ENCODE data around the gene ADAP1.

Gene ADAP1

DNA sequence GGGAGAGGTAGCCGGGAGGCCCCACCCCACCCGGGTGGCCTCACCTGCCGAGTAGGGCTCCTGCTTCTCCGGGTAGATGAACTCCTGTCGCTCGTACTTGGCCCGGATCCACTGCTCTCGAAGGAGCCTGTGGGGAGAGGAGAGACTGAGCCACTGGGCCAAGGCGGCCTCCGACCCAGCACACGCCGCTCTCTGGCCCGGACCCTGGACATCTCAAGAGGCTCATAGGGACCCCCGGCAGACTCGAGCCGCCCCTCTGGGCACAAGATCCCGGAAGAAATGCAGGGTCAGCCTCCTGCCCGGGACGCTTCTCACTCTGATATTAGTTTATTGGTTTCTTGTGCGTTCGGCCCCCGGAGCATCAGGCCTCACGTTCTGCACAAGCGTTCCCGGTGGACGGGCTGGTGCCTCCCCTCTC, 34.5 kb downstream of the ADAP1 start:
- DNase-seq = no peak

DNA sequence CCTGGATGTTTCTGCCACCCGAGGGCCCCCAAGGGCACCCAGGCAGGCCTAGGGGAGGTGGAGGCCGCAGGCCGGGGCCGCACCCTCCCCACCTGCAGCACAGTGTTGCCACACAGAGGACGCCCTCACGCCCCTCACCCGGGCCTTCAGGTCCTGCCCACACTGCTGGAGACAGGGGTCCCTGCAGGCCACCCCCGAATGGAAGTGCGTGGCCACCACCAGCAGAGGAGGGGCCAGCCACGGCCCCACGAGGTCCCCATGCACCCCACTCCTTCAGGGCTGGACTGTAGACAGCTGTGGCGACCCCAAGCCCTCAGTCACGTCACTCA, 35.4 kb downstream of the ADAP1 start:
- no peak for DNase-seq

DNA sequence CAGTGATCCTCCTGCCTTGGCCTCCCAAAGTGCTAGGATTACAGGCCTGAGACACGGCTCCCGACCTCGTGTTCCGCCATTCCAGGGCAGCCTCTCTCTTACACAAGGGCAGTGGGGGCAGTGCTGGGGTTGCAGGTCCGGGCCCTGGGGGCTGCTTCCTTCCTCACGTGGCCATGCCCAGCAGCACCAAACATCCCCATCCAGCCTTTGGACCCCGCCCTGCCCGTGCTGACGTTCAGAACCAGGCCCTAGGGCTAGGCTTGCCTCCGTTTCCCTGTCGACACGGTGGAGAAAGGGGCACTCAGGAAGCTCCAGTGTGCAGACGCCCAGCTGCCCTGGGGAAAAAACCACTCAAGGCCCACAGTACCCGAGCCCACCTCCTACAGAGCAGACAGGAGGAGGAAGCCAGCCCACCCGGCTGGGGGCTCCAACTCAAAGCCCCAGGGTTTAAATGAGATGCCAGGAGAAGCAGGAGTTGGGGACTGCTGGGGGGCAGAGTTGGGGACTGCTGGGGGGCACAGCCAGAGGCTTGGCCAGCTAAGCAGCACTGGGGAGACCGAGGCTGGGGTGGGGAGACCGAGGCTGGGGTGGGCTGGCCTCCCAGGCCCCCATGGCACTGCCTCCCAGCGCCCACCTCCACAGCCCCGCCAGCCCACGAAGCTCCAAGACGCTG, 35.9 kb downstream of the ADAP1 start:
- DNase-seq = no peak

DNA sequence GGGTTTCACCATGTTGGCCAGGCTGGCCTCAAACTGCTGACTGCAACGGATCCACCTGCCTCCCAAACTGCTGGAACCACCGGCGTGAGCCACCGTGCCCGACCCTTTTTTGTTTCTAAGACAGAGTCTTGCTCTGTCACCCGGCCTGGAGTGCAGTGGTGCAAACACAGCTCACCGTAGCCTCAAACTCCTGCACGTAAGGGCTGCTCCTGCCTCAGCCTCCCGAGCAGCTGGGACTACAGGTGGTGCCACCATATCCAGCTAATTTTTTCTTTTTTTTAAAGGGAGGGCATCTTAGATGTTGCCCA, 36.4 kb downstream of the ADAP1 start:
- no peak for DNase-seq

DNA sequence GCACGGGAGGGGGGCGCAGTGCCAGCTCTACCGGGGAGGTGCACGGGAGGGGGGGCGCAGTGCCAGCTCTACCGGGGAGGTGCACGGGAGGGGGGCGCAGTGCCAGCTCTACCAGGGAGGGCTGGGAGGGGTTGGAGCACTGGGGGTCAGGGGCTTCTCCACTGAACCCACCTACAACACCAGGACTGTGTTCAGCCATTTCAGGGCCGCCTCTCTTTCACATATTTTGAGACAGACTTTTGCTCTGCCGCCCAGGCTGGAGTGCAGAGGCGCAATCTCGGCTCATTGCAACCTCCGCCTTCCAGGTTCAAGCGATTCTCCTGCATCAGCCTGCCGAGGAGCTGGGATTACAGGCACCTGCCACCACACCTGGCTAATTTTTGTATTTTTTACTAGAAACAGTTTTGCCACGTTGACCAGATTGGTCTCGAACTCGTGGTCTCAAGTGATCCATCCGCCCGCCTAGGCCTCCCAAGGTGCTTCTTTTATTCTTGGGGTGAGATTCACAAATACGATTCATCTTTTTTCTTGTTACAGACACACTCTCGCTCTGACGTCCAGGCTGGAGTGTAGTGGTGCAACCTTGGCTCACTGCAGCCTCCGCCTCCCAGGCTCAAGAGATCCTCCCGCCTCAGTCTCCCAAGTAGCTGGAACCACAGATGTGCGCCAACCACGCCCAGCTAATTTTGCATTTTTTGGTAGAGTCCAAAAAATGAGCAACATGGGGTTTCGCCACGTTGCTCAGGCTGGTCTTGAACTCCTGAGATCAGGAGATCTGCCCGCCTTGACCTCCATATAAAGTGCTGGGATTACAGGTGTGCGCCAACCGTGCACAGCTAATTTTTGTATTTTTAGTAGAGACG, 37.0 kb downstream of the ADAP1 start:
- no peak for DNase-seq

DNA sequence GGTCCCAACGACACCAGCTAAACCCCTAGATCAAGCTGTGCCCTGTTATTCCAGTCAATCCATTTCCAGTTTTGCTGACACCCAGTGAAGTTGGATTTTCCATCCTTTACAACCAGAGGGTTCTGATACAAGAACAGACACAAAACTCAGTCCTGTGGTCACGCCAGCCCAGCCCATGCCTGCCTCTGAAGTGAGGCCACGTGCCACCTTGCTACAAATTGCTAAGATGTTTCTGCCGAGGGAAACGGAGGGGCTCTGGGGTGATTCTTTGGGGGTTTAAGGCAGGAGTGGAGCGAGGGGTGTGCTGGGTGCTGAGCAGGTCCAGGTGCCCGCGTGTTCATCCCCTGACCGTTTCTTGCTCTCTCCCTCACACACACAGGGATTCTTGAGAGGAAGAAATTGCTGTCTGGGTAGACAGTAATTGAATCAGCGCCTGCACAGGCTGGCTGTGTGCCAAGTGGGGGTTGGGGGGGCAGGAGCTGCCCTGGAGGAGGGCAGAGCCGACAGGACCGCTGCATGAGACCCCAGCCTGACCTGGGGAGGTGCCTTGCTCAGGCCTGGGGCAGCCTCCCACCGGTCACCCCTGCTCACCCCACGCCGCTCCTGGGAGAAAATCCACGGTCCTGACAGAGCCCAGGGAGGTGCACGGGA, 38.1 kb downstream of the ADAP1 start:
- no peak for DNase-seq

DNA sequence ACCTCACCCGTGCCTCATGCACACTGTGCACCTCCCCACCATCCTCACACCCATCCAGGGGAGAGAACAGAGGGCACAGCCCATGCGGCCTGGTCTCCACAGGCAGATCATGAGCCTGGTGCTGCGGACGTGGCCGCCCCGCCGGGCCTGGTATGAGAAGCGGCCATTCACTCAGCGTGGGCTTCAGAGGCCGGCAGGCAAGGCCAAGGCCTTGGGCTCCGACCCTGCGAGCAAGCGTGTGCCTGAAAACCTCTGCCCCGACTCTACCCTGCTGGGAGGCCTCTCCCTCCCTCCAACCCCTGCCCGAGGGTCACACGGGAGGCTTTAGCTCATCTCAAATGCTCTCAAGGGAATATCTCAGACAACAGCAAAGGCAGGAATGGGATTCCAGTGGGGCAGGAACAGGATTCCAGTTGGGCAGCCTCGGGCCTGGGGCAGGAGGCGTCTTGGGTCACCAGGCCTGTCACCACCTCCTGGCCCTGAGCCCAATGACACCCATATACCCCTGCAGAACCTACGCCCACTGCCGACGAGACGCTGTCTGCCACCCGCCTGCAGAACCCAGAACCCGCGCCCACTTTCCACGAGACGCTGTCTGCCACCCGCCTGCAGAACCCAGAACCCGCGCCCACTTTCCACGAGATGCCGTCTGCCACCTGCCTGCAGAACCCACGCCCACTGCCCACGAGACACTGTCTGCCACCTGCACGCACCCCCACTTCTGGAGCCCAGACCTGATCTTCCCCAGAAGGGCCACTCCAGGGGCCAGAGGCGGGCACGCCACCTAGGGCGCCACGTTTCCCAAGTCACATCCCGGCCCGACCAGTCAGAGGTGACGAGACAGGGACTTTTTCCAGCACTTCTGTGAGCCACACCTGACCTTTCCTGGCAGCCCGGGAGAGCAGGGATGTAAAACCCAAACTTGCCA, 38.9 kb downstream of the ADAP1 start:
- DNase-seq = no peak

DNA sequence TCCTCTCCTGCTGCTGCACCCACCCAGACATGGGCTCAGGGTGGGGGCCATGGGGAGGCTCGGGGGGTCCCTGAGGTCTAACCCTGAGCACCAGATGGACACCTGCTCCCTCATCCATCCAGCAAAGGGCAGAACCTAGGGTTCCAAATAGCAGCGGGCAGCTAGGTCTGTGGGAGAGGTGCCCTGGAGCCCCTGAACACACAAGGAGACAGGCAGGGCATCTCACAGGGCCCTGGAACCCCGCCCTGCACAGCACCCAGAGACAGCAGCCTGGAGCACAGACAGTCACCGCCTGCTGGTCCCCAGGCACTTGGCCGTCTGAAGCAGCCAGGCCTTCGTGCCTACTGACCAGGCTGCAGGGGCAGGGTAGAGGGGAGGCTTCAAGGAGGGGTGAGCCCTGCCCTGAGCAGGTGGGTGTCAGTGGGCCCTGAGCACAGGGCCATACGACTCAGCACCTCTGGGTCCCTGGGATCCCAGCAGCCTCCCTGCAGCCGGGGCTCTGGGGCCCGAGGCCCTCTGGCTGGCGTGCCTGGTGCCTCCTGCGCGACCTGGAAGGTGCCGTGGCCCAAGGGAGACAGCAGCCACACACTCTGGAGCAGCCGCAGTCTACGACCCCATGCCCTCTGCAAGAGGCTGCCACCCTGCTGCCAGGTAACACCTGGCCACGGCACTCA, 39.8 kb downstream of the ADAP1 start:
- no peak for DNase-seq

DNA sequence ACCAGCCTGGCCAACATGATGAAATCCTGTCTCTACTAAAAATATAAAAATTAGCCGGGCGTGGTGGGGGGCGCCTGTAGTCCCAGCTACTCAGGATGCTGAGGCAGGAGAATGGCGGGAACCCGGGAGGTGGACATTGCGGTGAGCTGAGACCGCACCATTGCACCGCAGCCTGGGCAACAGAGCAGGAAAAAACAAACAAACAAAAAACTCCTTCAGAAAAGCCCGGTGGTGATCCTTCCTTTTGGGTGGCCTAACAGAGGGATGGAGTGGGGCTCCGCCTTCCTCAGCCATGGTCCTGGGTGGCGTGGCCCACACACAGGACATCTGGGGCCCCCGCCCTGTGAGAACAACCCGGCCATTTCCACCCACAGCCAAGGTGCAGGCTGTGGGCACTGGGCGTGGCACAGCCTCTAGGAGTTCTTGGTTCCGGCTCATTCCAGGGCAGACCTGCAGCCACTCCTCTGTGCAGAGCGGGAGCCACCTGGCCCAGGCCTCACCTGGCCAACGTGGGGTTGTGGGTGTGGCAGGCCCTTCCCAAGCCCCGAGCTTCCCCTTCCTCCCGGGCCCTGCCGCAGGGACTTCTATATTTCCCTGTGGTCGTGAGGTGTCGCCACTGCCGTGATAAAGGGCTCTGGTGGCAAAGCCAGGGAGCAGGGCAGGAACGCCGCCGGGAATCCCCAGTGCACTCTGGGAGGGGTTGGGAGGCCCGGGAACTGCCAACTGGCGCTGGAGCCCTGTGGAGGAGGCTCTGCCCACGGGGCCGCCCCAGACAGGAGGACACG, 40.6 kb downstream of the ADAP1 start:
- DNase-seq = no peak

DNA sequence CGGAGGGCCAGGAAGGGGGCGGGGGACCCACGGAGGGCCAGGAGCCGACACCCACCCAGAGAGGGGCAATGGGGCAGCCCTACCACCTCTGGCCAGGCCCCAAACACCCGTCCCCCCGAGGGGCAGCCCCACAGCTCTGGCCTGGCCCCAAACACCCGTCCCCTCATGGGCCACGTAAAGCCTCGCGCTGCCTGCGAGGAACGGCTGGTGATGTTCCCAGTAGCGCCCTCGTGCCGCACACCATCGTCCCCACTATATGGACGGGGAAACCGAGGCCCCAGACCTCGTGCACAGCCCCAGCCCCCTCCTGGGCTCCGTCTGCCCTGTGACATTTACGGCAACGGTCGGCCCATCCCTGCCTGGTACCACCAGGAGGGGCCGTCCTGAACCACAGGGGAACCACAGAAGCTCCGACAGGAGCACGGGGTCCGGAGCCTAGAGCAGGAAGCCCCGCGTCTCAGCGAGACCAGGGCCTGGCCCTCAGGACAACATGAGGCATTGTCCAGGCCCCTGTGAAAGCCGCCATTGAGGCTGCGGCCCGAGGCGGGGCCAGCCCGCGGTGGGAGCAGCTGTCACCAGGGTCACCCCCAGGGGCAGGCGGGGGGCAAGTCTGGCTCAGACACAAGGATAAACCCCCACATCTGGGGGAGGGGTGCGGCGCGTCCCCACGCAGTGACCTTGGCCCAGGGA, 42.5 kb downstream of the ADAP1 start:
- no peak for DNase-seq

DNA sequence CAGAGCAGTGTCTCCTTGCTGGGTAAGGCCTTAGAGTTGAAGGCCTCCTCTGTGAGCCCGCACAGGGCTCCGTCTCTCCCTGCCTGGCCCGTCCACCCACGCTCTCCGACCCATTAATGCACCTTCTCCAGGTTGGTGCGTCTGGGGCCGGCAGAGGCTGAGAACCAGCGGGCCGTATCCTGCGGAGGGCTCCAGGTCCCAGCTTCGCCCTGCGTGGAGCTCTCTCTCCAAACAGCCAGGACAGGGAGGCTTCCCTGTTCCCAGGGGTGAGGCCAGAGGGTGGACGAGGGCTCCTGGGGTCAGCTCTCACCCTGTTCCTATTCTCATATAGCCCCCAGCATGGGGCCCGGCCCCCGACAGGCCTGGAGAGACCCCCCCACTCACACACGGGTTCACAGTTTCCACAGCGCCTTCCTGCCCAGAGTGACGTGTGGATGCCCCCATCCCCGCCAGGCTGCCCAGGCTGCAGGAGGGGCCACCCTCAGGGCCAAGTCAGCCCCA, 43.5 kb downstream of the ADAP1 start:
- DNase-seq = no peak

DNA sequence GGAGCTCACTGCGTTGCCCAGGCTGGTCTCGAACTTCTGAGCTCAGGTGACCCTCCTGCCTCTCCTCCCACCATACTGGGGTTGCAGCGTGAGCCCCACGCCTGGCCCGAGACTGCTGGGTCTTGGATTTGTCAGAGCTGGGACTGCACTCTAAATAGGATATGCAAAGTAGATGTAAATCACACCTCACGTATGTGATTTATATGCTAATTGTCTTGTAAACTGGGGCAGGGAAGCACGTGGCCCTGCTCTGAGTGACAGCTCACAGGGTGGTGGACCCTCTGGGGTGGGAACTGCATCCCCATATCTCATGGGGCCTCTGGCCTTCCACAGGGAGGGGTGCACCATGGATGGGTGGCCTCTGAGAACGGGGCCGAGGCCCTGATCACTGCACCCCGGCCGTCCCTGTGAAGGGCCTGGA, 44.0 kb downstream of the ADAP1 start:
- no peak for DNase-seq

DNA sequence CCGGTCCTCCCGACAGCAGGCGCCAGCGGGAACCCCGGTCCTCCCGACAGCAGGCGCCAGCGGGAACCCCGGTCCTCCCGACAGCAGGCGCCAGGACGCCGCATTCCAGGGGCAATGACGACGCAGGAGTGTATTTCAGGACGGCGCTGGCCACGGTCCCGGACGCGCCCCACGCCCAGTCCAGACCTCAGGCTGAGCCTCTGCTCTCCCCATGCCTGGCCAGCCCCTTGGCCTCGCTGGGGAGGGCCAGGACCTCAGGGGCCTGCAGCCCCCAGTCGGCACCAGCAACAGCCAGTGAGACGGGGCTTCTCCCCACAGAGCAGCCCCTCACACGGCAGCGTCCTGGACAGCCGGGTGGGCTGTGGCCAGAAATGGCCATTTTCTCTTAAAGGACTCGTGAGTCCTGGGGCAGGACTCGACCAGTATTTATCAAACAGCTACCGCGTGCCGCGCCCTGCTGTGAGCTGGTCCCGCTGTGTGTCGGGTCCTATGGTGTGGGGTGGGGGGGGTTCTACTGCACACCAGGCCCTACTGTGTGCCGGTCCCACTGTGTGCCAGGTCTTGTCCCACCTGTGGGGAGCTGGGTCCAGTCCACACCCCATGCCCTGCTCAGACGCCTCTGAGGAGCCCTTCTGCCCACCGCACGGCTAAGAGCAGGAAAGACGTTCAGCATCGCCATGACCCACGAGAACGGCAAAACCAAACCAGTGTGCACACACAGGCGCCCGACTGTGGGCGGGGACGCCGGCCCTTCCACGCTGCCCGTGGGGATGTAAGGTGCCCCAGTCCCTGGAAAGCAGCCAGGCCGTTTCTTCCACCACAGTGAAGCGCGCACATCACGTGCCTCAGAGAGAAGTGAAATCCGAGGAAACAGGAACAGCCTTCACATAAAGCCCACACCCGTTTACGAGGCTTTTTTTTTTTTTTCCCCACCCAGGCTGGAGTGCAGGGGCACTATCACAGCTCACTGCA, 44.8 kb downstream of the ADAP1 start:
- peak; percentile 74 for DNase-seq

DNA sequence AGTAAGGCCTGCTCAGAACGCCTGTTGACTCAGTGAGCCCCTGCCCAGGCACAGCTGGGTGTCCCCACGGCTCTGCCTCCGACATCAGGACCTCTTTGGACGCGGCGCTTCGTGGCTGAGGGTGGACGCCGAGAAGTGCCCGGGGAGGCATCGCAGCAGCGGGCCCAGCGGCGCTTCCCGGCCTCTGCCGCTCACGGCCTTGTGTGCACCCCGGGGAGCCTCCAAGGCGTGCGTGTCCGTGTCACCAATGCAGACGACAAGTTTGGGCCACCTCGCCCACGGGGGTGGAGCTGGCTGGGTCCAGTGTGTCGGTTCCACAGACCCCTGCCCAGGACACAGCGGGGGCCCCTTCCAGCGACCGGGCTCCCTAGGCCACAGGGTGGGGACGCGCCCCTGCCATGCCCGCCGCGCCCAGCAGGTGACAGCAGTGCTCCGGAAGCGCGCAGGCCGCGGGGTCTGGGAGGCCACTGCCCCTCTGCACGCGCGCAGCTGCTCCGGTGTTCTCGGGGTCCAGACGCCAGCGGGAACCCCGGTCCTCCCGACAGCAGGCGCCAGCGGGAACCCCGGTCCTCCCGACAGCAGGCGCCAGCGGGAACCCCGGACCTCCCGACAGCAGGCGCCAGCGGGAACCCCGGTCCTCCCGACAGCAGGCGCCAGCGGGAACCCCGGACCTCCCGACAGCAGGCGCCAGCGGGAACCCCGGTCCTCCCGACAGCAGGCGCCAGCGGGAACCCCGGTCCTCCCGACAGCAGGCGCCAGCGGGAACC, 45.7 kb downstream of the ADAP1 start:
- DNase-seq = peak; percentile 68

DNA sequence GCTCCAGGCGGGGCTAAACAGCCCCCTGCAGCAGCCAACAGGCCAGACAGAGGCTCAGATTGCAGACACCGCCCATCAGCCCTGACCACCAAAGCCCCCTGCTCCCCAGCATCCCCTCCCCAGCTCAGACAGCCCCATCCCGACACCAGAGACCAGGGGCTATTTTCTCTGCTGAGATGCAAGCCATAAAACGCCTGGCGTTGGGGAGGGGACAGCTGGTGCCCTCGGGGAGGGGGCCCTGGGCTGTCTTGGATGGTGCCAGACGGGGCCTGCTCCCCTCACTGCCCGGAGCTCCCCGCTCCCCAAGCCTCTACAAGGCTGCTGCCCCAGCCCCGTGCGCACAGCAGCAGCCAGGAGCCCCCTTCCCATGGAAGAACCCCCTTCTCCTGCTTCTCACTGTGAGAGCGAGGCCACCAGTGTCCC, 46.3 kb downstream of the ADAP1 start:
- no peak for DNase-seq

DNA sequence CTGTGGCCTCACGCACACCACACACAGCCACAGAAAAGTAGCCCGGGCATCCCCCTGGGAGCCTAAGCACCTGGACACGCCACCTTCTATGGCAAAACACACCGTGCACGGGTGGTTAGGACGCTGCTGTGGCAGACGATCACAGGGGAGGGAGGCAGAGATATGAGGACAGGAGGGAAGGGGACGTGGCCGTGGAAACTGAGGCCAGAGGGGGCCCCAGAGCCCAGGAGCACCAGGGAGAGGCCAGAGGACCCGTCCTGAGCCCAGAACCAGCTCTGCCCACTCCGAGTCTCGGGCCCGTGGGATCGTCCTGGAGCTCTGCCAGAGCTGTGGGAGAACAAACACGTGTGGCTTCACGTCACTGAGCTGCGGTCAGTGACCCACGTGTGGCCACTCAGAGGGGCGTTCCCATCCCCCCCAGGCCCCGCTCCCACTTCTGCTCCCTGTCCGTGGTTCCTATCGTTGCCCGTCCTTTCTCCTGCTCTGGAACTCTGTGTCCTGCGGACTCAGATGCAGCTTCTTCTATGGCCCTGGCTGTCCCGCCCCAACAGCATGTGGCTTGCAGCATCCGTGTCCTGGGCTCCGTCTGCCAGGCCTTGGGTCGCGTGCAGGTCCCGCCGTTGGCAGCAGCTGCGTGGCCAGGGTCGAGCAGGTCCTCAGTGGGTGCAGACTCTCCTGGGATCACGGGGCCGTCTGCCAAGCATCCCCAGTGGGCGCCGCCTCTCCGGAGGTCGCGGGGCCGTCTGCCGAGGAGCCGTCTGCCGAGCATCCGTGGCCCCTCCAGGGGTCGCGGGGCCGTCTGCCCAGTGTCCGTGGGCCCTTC, 47.1 kb downstream of the ADAP1 start:
- DNase-seq = peak; percentile 4

DNA sequence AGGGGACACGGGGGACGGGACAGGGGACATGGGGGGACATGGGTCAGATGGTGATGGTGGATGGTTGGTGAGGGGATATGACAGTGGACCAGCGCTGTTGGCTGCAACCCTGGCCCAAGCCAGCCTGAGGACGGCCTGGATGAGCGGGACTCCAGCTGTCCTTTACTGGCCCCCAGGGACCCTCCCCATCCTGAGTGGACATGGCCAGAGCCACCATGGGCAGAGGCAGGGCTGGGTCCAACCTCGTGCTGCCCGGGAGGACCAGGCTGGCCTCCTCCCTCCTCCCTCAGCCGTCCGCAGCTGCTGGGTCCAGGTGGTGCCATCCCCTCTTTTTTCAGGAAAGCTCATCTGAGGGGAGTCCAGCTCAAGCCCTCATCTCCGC, 47.7 kb downstream of the ADAP1 start:
- no peak for DNase-seq

DNA sequence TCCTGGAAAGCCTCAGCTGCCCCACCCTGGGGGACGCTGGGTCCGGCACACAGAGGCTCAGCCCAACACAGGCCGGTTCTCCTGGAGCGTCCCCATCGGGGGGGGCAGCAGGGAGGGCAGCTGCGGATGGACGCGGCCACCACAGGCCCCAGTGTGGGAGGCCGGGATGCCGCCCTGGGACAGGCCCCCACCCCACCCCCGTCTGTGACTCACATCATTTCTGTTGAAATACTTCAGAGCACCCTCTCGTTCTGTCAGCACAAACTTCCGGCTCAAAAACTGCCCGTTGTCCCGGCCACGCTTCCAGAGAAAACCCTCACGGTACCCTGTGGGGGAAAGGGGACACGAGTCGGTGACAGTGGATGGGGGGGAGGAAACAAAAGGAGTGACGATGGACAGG, 49.6 kb downstream of the ADAP1 start:
- no peak for DNase-seq

All from OCI-M1 (cell line).